Endothelial cell (in vitro differentiated cells): ENCODE measurements around the gene TPRA1. TPM values are rescaled to one million over a fixed set of nuclear protein-coding genes. Genes with fewer than 3 reads are reported as not detected.
"Not testable (repeated sequence)": the region's sequence is repeated elsewhere in the genome, so short reads cannot be mapped to it uniquely, and the experiment has no call there.

Source experiments
- DNase-seq: peaks from one replicate; pipeline ENCODE4 v3.0.0; 2021; ENCODE audit warnings: low spot score
- H3K27ac Mint-ChIP-seq: one replicate; pipeline ENCODE4 v1.8.0; 2021; ENCODE audit warnings: mixed read lengths, inconsistent platforms; ENCODE audit not compliant: unreplicated experiment
- H3K27me3 Mint-ChIP-seq: one replicate; pipeline ENCODE4 v1.8.0; 2021; ENCODE audit warnings: mild to moderate bottlenecking, moderate library complexity, mixed read lengths, inconsistent platforms; ENCODE audit not compliant: unreplicated experiment
- H3K36me3 Mint-ChIP-seq: one replicate; pipeline ENCODE4 v1.8.0; 2021; ENCODE audit warnings: mild to moderate bottlenecking, low read depth, mixed read lengths, inconsistent platforms; ENCODE audit not compliant: unreplicated experiment
- H3K4me1 Mint-ChIP-seq: one replicate; pipeline ENCODE4 v1.8.0; 2021; ENCODE audit warnings: mild to moderate bottlenecking, mixed read lengths, inconsistent platforms; ENCODE audit not compliant: unreplicated experiment
- H3K4me3 Mint-ChIP-seq: one replicate; pipeline ENCODE4 v1.8.0; 2021; ENCODE audit warnings: mild to moderate bottlenecking, mixed read lengths, inconsistent platforms; ENCODE audit not compliant: unreplicated experiment
- H3K9me3 Mint-ChIP-seq: one replicate; pipeline ENCODE4 v1.8.0; 2021; ENCODE audit warnings: mixed read lengths, inconsistent platforms; ENCODE audit not compliant: unreplicated experiment
- total RNA-seq: library from RNA; stranded (reverse); fragmentation: NEBNext Ultra II Directional; extraction: Animal tissue kit (Norgen Biotek cat#: 25700); gene quantifications from one replicate; pipeline ENCODE4 v1.2.1, GENCODE V29; 2021; ENCODE audit not compliant: unreplicated experiment
- TF ChIP-seq, protein P1 (sequence below): fragments of 200-600 bp; sonication (generic); IDR thresholded peaks from one replicate; pipeline ENCODE4 v1.5.0; 2021; ENCODE audit warnings: antibody characterized with exemption; ENCODE audit not compliant: unreplicated experiment

Gene TPRA1
- total RNA-seq, 1 donor from 2014 or later = 36.9 TPM

DNA sequence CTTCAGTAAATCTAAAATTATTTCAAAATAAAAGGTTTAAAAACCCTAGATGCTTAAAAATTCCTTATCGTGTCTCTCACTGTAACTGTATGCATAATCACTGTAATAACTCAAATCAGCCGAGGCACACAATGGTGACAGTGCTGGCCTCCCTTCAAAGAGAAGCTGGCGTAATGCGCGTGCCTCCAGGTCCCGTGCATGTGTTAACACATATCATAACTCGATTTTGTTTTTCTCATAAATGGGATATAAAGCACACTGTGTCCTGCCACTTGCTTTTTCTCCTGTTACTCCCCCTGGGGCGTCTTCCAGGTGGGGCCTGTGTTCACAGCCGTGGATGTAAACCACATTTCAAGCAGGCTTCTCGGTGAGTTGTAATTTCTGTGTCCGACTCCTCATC lies 56.0 kb downstream of the TPRA1 start:
- TF ChIP-seq, protein P1, sequence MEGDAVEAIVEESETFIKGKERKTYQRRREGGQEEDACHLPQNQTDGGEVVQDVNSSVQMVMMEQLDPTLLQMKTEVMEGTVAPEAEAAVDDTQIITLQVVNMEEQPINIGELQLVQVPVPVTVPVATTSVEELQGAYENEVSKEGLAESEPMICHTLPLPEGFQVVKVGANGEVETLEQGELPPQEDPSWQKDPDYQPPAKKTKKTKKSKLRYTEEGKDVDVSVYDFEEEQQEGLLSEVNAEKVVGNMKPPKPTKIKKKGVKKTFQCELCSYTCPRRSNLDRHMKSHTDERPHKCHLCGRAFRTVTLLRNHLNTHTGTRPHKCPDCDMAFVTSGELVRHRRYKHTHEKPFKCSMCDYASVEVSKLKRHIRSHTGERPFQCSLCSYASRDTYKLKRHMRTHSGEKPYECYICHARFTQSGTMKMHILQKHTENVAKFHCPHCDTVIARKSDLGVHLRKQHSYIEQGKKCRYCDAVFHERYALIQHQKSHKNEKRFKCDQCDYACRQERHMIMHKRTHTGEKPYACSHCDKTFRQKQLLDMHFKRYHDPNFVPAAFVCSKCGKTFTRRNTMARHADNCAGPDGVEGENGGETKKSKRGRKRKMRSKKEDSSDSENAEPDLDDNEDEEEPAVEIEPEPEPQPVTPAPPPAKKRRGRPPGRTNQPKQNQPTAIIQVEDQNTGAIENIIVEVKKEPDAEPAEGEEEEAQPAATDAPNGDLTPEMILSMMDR = no peak
- H3K4me3 Mint-ChIP-seq = no peak overlapping the region
- no peaks in the 10 kb centered on the region for H3K9me3 Mint-ChIP-seq
- no peaks in the 10 kb centered on the region for H3K36me3 Mint-ChIP-seq
- no peak for DNase-seq
- H3K4me1 Mint-ChIP-seq = peaks cover 5% of the 10 kb centered on the region
- H3K27ac Mint-ChIP-seq = no peak overlapping the region
- H3K27me3 Mint-ChIP-seq = peaks cover 5% of the 10 kb centered on the region

DNA sequence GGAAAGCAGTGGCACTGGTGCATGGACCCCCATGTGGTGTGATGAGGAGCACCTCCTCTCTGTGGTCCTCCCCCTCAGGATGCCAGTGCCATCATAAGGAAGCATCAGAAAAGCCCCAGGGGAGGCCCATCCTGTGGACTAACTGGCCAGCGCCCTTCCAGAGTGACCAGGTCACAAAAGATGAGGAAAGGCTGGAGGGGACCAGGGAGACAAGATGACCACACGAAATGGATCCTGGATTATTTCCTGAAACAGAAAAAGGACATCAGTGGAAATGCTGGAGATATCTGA lies 56.4 kb downstream of the TPRA1 start:
- Mint-ChIP-seq H3K27ac (no peak overlapping the region), H3K4me1 (peaks cover 5% of the 10 kb centered on the region), H3K27me3 (peaks cover 3% of the 10 kb centered on the region), H3K9me3 (no peaks in the 10 kb centered on the region), H3K4me3 (no peak overlapping the region), H3K36me3 (no peaks in the 10 kb centered on the region)
- no peak for DNase-seq
- TF ChIP-seq, protein P1 = no peak

DNA sequence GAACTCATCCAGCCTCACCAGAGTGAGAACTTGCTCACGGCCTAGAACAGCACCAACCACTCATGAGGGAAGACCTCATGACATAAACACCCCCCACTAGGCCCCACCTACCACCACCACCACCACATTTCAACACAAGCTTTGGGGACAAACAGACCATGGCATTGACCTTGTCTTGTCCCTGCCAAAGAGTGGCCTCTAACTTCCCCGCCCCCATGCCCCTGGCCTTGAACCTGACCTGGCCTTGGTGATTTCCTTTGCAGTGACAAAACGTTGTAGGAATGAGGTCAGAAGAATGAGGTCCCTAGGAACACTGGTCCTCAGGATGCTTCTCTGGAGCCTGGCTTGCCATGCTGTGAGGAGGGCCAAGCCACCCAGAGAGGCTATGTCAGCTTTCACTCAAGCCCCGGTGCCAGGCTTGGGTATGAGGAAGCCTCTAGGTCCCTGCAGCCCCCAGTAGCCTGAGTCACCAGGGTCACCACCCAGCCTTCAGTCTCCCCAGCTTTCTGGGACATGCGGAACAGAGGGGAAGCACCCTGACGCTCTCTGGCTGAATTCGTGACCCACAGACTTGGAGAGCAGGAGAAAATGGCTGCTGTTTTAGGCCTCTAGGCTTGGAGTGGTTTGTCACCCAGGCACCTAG lies 57.9 kb downstream of the TPRA1 start:
- Mint-ChIP-seq H3K4me3 (no peak overlapping the region), H3K36me3 (no peaks in the 10 kb centered on the region), H3K4me1 (peaks cover 5% of the 10 kb centered on the region), H3K27ac (no peak overlapping the region), H3K27me3 (peaks cover 3% of the 10 kb centered on the region), H3K9me3 (no peaks in the 10 kb centered on the region)
- TF ChIP-seq, protein P1 = no peak
- DNase-seq = no peak

DNA sequence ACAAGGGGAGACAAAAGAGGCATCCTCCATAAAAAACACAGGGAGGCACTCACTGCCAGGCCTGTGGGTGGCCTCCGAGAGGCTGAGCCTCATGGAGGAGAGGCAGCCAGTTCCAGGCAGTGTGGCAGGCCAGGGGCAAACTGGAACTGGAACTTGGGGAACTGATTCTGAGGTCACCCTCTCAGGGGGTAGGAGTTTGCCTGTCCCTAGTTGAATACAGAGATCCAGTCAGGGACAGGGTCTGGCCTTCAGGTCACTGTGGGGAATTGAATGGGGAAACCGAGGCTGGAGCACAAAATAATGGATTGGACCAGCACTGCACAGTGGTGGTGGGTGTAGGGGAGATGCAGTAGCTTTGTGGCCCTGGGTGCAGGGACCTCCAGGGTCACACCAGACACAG lies 58.7 kb downstream of the TPRA1 start:
- no peak for DNase-seq
- Mint-ChIP-seq H3K4me3 (no peak overlapping the region), H3K4me1 (peaks cover 5% of the 10 kb centered on the region), H3K27me3 (peaks cover 6% of the 10 kb centered on the region), H3K27ac (no peak overlapping the region), H3K36me3 (no peaks in the 10 kb centered on the region), H3K9me3 (no peaks in the 10 kb centered on the region)
- TF ChIP-seq, protein P1 = no peak

DNA sequence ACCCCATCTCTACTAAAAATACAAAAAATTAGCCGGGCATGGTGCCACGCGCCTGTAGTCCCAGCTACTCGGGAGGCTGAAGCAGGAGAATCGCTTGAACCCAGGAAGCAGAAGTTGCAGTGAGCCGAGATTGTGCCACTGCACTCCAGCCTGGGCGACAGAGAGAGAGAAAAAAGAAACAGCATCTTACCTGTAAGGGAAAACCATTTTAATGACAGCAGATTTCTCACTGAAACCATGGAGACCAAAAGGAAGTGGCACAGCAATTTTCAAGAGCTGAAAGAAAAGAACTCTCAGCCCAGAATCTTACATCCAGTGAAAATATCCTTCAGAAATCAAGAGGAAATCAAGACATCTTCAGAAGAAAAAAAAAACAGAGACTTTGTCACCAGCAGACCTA lies 59.7 kb downstream of the TPRA1 start:
- H3K36me3 Mint-ChIP-seq, H3K4me3 Mint-ChIP-seq: not testable (repeated sequence)

More for the DNA sequence above, 59.7 kb downstream of the TPRA1 start:
- not testable (repeated sequence) for H3K4me1 Mint-ChIP-seq, H3K27ac Mint-ChIP-seq, H3K9me3 Mint-ChIP-seq, H3K27me3 Mint-ChIP-seq, DNase-seq
